MCF 10A (cell line): ENCODE results near the gene LYSMD4. TPM values are rescaled to one million over a fixed set of nuclear protein-coding genes. Genes with fewer than 3 reads are reported as not detected.

Source experiments
- BruUV-seq: library from RNA; stranded (reverse); fragments of 400-500 nt; replicated peaks from 2 replicates; lab custom pipeline; 2021; lab: Mats Ljungman, UMichigan
- CTCF ChIA-PET: fragments of 300-600 bp; sonication (Branson Sonifier 250); formaldehyde crosslinking; extraction: SDS; loops from one replicate; lab custom pipeline; 2021; ENCODE audit warnings: antibody characterized with exemption, inconsistent platforms; lab: Yijun Ruan, JAX
- POLR2A ChIA-PET: fragments of 300-600, 350-650 bp; sonication (Branson Sonifier 250); formaldehyde crosslinking; extraction: SDS; loops from one replicate; lab custom pipeline; 2020; ENCODE audit warnings: antibody characterized with exemption, inconsistent platforms; lab: Yijun Ruan, JAX
- DNase-seq: peaks from one replicate; pipeline ENCODE4 v3.0.0-alpha.2; 2018; ENCODE audit not compliant: unreplicated experiment
- H3K27ac Mint-ChIP-seq: one replicate; pipeline ENCODE4 v1.8.0; 2022; ENCODE audit warnings: mild to moderate bottlenecking, low read depth, mixed read lengths; ENCODE audit not compliant: unreplicated experiment
- H3K27me3 Mint-ChIP-seq: one replicate; pipeline ENCODE4 v1.8.0; 2022; ENCODE audit warnings: mixed read lengths; ENCODE audit not compliant: insufficient read depth, unreplicated experiment
- H3K36me3 Mint-ChIP-seq: one replicate; pipeline ENCODE4 v1.8.0; 2022; ENCODE audit warnings: mild to moderate bottlenecking, moderate library complexity, mixed read lengths; ENCODE audit not compliant: insufficient read depth, unreplicated experiment
- H3K4me1 Mint-ChIP-seq: one replicate; pipeline ENCODE4 v1.8.0; 2022; ENCODE audit warnings: mixed read lengths; ENCODE audit not compliant: insufficient read depth, unreplicated experiment
- H3K4me3 Mint-ChIP-seq: one replicate; pipeline ENCODE4 v1.8.0; 2022; ENCODE audit warnings: mild to moderate bottlenecking, moderate library complexity, mixed read lengths; ENCODE audit not compliant: unreplicated experiment
- H3K9me3 Mint-ChIP-seq: one replicate; pipeline ENCODE4 v1.8.0; 2022; ENCODE audit warnings: mixed read lengths; ENCODE audit not compliant: unreplicated experiment
- CTCF ChIP-seq: fragments of 200-600 bp; IDR thresholded peaks from one replicate; pipeline ENCODE4 v1.8.0; 2022; ENCODE audit warnings: antibody characterized with exemption, mild to moderate bottlenecking; ENCODE audit not compliant: unreplicated experiment
- intact Hi-C: fragments of 100-400 bp; cut with micrococcal nuclease; formaldehyde crosslinking; loops from 2 replicates; pipeline ENCODE4 v1.14.1; 2022
- total RNA-seq: library from RNA; stranded (reverse); gene quantifications from 2 replicates; pipeline ENCODE4 v1.2.3, GENCODE V29; 2022

LYSMD4 gene
- total RNA-seq, 1 experiment from 2014 or later, result 9.0 TPM

GRCh38 chr15:99704444-99704838 lies 28.8 kb downstream of the LYSMD4 start:
- intact Hi-C loops, result loop anchor here (1.0 to 5.0 kb wide), 8 partner anchors 26 to 431 kb away; no protein-coding TSS in a partner anchor
- Mint-ChIP-seq H3K4me1 (peaks cover 43% of the 10 kb centered on the region), H3K9me3 (no peaks in the 10 kb centered on the region), H3K27ac (peak overlapping the region; percentile 84), H3K36me3 (no peaks in the 10 kb centered on the region), H3K4me3 (no peak overlapping the region), H3K27me3 (no peaks in the 10 kb centered on the region)
- BruUV-seq, result no TSS peak
- ChIA-PET POLR2A (interaction anchor here (0.6 to 3.6 kb wide), 25 partner anchors 12 to 646 kb away, joined by 3 to 25 read pairs (median 4); partner anchors contain the start of genes LRRC28, LYSMD4 and MEF2A), CTCF (interaction anchor here (0.5 to 4.5 kb wide), 75 partner anchors 9 to 1622 kb away, joined by 3 to 68 read pairs (median 4); partner anchors contain the start of genes LRRC28 and LYSMD4)
- DNase-seq, result peak; percentile 88
- TF ChIP-seq CTCF, result peak; percentile 57

- intact Hi-C loops, result loop anchor here (1.0 to 5.0 kb wide), 8 partner anchors 26 to 431 kb away; no protein-coding TSS in a partner anchor
- H3K4me1 Mint-ChIP-seq, result peaks cover 37% of the 10 kb centered on the region
- H3K9me3 Mint-ChIP-seq, result no peaks in the 10 kb centered on the region
- no peaks in the 10 kb centered on the region for H3K27me3 Mint-ChIP-seq
- CTCF ChIA-PET, result interaction anchor here (0.5 to 4.5 kb wide), 76 partner anchors 8 to 1621 kb away, joined by 3 to 68 read pairs (median 4); partner anchors contain the start of genes LRRC28 and LYSMD4
- POLR2A ChIA-PET, result interaction anchor here (0.7 to 3.6 kb wide), 28 partner anchors 13 to 646 kb away, joined by 3 to 25 read pairs (median 4); partner anchors contain the start of genes LRRC28, LYSMD4 and MEF2A
- no peak overlapping the region for H3K4me3 Mint-ChIP-seq
- peak; percentile 49 for TF ChIP-seq CTCF
- no peaks in the 10 kb centered on the region for H3K36me3 Mint-ChIP-seq
- BruUV-seq, result TSS peak; percentile 77
- H3K27ac Mint-ChIP-seq, result peak overlapping the region; percentile 84
- DNase-seq, result peak; percentile 82
Observed at GRCh38 chr15:99703603-99704443, 29.4 kb downstream of the LYSMD4 start.

GRCh38 chr15:99702895-99703602 lies 30.2 kb downstream of the LYSMD4 start:
- no peak for DNase-seq
- ChIA-PET POLR2A (interaction anchor here (0.7 to 3.6 kb wide), 17 partner anchors 15 to 453 kb away, joined by 3 to 25 read pairs (median 4); partner anchors contain the start of genes LYSMD4 and MEF2A), CTCF (interaction anchor here (0.6 to 4.5 kb wide), 25 partner anchors 11 to 476 kb away, joined by 3 to 68 read pairs (median 8); no protein-coding TSS in a partner anchor)
- H3K4me1 Mint-ChIP-seq, result peaks cover 29% of the 10 kb centered on the region
- no peaks in the 10 kb centered on the region for H3K27me3 Mint-ChIP-seq
- TF ChIP-seq CTCF, result no peak
- no peaks in the 10 kb centered on the region for H3K9me3 Mint-ChIP-seq
- TSS peak; percentile 96 for BruUV-seq
- H3K27ac Mint-ChIP-seq, result peak overlapping the region; percentile 84
- intact Hi-C loops, result loop anchor here (5.0 kb wide), 1 partner anchor 276 kb away; no protein-coding TSS in a partner anchor
- peak overlapping the region; percentile 0 for H3K4me3 Mint-ChIP-seq
- H3K36me3 Mint-ChIP-seq, result peaks cover 3% of the 10 kb centered on the region
